Stimulated activated naive B cell treated with anti-CD40 and anti-IgM and Interleukin-4, amounts not matched to agents 10 μg/mL and 1 μg/mL and 100 μg/mL, for 72 hours (primary cell): ENCODE data around the gene PAPPA.

ENCODE experiments used
- ATAC-seq, 2 donors: fragments of 150-1000 bp; cut with Tn5 transposase; replicated peaks; 2 replicates each; pipeline ENCODE4 v1.10.0; 2021; ENCODE audit warnings: moderate library complexity in 1 of 2
- DNase-seq: peaks from one replicate; pipeline ENCODE4 v3.0.0; 2021
- H3K27ac Mint-ChIP-seq: one replicate; pipeline ENCODE4 v1.8.0; 2022; ENCODE audit warnings: mild to moderate bottlenecking, mixed read lengths
- H3K27me3 Mint-ChIP-seq, 2 donors: one replicate each; pipeline ENCODE4 v1.8.0; 2022; ENCODE audit warnings: mixed read lengths in 2 of 2
- H3K36me3 Mint-ChIP-seq, 2 donors: one replicate each; pipeline ENCODE4 v1.8.0; 2022; ENCODE audit warnings: mixed read lengths in 2 of 2, mild to moderate bottlenecking in 1 of 2
- H3K4me1 Mint-ChIP-seq, 2 donors: one replicate each; pipeline ENCODE4 v1.8.0; 2022; ENCODE audit warnings: mixed read lengths in 2 of 2, mild to moderate bottlenecking in 1 of 2
- H3K4me3 Mint-ChIP-seq, 2 donors: one replicate each; pipeline ENCODE4 v1.8.0; 2022; ENCODE audit warnings: mild to moderate bottlenecking in 2 of 2, mixed read lengths in 2 of 2, moderate library complexity in 1 of 2
- H3K9me3 Mint-ChIP-seq, 2 donors: one replicate each; pipeline ENCODE4 v1.8.0; 2022; ENCODE audit warnings: mixed read lengths in 2 of 2, mild to moderate bottlenecking in 1 of 2

Gene PAPPA

DNA sequence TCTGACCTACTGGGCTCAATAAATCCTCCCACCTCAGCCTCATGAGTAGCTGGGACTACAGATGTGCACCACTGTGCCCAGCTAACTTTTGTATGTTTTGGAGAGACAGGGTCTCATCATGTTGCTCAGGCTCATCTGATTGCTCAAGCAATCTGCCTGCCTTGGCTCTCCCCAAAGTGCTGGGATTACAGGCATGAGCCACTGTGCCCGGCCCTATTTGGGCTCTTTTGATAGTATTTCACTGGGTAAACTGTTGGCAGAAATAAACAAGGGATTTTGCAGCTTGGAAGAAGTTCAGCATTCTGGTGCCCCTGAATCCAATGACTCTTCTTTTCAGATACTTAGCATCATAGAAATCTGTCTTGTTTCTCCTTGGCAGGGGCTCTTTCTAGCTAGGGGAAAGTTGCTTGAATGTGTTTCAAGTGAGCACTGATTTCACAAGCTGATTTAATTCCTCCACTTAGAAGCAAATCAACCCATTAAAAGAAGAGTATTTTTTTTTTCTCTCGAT is 146.8 kb downstream of the PAPPA start:
- ATAC-seq (no peak), DNase-seq (no peak)
- no peaks in the 10 kb centered on the region for H3K4me1 Mint-ChIP-seq
- H3K27me3 Mint-ChIP-seq = no peaks in the 10 kb centered on the region
- no peaks in the 10 kb centered on the region for H3K36me3 Mint-ChIP-seq
- no peak overlapping the region for H3K27ac Mint-ChIP-seq
- H3K9me3 Mint-ChIP-seq = peaks cover 0 to 3% of the 10 kb centered on the region in 2 donors
- H3K4me3 Mint-ChIP-seq = no peak overlapping the region

DNA sequence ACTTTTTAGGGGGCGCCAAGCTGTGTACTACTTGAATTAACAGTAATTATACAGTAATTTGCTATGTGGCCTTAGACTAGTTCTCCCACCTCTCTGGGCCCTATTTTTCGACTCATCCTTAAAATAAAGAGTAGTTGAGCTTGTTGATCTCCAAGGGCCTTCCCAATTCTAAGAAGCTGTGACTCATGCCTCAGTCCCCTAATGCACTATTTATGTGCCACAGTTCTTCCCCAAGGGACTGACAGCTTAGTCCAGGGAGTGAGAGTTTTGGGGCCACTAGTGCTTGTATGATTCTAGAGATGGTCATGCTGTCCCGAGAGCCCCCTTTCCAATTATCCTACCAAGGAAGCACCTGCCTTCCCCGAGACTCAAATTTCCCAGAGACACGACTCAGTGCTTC is 149.7 kb downstream of the PAPPA start:
- Mint-ChIP-seq H3K4me1 (no peaks in the 10 kb centered on the region), H3K9me3 (peaks cover 0 to 3% of the 10 kb centered on the region in 2 donors), H3K27me3 (no peaks in the 10 kb centered on the region), H3K36me3 (no peaks in the 10 kb centered on the region), H3K4me3 (no peak overlapping the region), H3K27ac (no peak overlapping the region)
- ATAC-seq (no peak), DNase-seq (no peak)

DNA sequence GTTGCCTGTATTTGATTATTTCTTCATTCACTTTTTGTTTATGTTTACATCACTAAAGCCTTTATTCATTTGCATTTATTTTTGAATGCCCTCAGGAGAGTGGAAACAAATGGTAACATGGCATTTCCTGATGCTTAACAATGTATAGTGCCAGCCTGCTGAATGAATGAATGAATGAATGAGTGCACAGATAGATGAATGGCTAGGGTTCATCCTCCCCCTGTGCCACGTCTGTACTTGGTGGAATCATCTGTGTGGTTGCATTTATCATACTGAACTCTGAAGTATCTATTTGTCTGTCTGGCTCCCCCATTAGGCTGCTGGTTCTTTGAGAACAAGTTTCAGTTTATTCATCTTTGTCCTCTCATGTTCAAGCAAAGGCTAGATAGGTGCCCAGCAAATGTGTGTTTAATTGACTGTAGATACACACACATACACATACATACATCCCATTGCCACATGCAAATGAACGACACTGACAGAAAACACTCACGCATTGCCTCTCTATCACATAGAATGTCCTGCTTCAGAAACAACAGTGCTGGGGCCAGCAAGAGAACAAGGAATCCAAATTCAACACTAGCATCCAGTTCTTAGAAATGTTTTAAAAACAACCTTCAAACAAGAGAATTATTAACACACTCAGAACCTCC is 150.4 kb downstream of the PAPPA start:
- H3K4me3 Mint-ChIP-seq = no peak overlapping the region
- DNase-seq (no peak), ATAC-seq (no peak)
- no peaks in the 10 kb centered on the region for H3K4me1 Mint-ChIP-seq
- H3K9me3 Mint-ChIP-seq = peaks cover 0 to 3% of the 10 kb centered on the region in 2 donors
- no peaks in the 10 kb centered on the region for H3K36me3 Mint-ChIP-seq
- H3K27me3 Mint-ChIP-seq = no peaks in the 10 kb centered on the region
- H3K27ac Mint-ChIP-seq = no peak overlapping the region

DNA sequence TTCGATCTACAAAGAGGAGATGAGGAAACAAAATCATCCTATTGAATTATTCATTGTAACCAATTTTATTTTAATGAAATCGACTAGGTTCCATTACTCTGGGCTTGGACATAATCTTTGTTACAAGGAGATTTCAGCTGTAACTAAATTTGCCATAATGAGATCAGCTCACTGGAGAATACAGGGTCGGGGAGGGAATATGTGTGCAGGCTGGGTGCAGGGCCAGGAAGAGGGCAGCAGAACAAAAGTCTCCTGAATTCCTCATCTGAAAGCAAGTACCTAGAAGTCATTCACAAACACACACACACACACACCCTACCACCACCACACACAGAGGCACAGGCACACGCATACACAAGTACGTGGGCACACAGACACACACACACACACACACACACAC is 151.2 kb downstream of the PAPPA start:
- H3K9me3 Mint-ChIP-seq = peaks cover 3 to 4% of the 10 kb centered on the region in 2 donors
- no peak for DNase-seq
- H3K4me3 Mint-ChIP-seq = no peak overlapping the region
- H3K36me3 Mint-ChIP-seq = no peaks in the 10 kb centered on the region
- no peaks in the 10 kb centered on the region for H3K27me3 Mint-ChIP-seq
- H3K4me1 Mint-ChIP-seq = no peaks in the 10 kb centered on the region
- H3K27ac Mint-ChIP-seq = no peak overlapping the region
- ATAC-seq = no peak

DNA sequence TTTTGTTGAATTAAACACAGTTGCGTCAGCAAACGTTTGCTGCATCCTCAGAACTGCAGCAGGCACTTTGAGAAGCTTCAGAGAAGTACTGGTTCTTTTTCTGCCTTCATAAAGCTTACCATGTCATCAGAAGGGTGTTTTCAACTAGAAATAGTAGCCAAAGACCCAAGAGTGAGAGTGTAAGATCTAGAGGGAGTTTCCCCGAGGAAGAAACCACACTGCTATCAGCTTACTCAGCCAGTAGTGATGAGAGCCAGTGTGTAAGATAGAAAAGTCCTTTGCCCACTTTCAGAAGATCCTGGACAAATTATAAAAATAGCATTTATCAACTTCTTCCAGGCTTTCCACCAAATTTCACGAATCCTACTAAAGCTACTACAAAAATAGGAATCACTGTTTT is 154.5 kb downstream of the PAPPA start:
- no peak overlapping the region for H3K27ac Mint-ChIP-seq
- no peak overlapping the region for H3K4me3 Mint-ChIP-seq
- no peaks in the 10 kb centered on the region for H3K27me3 Mint-ChIP-seq
- no peaks in the 10 kb centered on the region for H3K36me3 Mint-ChIP-seq
- no peak for DNase-seq
- H3K9me3 Mint-ChIP-seq = peaks cover 3 to 4% of the 10 kb centered on the region in 2 donors
- H3K4me1 Mint-ChIP-seq = no peaks in the 10 kb centered on the region
- no peak for ATAC-seq

DNA sequence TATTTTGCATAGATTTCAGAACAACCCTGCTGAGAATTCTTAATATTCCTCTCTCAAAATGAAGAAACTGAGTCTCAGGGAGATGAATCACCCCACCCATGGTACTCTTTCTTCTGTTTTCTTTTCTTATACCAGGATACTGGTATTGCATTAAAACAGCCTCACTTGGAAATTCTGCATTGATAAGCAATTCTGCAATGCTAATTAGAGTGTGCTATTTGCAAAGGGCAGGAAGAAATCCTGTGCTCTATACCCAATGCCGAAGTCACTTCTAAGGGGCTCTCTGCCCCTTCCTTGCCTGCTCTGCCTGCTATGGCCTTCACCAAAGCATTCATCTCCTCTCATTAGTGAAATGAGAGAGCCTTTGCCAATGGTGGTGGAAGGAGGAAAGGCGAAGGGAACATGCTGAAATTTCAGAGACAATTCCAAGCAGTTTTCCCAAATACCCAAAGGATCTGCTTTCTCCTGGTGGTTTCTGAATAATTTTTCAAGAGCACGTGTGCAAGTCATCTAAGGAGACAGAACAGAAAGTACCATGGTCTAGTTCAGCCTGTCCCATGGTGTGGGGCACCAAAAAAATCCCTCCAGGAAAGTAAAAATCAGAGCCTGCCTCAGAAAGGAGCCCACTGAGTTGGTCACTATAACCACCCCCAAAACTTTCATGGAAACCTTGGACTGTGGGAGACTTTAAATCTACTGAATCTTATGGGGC is 156.5 kb downstream of the PAPPA start:
- H3K9me3 Mint-ChIP-seq = peaks cover 3 to 4% of the 10 kb centered on the region in 2 donors
- H3K4me1 Mint-ChIP-seq = no peaks in the 10 kb centered on the region
- H3K4me3 Mint-ChIP-seq = no peak overlapping the region
- DNase-seq (no peak), ATAC-seq (no peak)
- H3K36me3 Mint-ChIP-seq = no peaks in the 10 kb centered on the region
- no peak overlapping the region for H3K27ac Mint-ChIP-seq
- no peaks in the 10 kb centered on the region for H3K27me3 Mint-ChIP-seq

DNA sequence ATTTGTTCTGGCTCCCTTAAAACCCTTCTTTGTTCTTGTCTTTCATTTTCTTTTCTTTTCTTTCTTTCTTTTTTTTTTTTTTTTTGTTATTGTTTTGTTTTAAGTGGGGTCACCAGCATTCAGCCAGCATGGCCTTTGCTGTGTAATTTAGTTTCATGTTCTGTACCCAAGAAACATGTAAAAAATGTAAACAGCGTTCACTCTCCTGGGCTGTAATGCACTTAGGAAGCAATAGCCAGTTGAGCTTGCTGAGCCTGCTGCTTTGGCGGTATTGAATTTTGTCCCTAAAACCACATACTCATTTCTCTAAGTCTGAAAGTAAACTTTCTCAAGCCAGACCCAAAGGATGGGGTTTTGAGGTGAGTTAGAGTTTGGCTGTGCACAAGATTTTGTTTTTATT is 158.6 kb downstream of the PAPPA start:
- H3K27ac Mint-ChIP-seq = no peak overlapping the region
- H3K4me3 Mint-ChIP-seq = no peak overlapping the region
- H3K36me3 Mint-ChIP-seq = no peaks in the 10 kb centered on the region
- no peaks in the 10 kb centered on the region for H3K27me3 Mint-ChIP-seq
- ATAC-seq (no peak), DNase-seq (no peak)
- peaks cover 1 to 4% of the 10 kb centered on the region in 2 donors for H3K9me3 Mint-ChIP-seq
- H3K4me1 Mint-ChIP-seq = no peaks in the 10 kb centered on the region

DNA sequence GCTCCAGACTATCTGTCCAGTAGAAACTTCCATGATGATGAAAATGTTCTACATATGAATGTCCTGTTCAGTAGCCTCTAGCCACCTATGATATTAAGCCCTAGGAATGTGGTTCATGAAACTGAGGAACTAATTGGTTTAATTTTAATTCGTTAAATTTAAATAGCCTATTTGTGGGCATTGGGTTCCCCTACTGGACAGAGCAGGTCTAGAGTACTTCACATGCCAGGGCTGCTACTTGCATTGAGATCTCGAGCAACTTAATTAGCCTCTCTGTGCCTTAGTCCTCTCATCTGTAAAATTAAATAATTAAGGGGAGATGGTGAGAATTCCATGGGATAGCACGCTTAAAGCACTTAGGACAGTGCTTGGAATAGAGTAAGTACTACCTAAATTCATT is 160.0 kb downstream of the PAPPA start:
- Mint-ChIP-seq H3K27me3 (no peaks in the 10 kb centered on the region), H3K36me3 (no peaks in the 10 kb centered on the region), H3K4me3 (no peak overlapping the region), H3K4me1 (no peaks in the 10 kb centered on the region), H3K27ac (no peak overlapping the region), H3K9me3 (peaks cover 0 to 4% of the 10 kb centered on the region in 2 donors)
- DNase-seq (no peak), ATAC-seq (no peak)

DNA sequence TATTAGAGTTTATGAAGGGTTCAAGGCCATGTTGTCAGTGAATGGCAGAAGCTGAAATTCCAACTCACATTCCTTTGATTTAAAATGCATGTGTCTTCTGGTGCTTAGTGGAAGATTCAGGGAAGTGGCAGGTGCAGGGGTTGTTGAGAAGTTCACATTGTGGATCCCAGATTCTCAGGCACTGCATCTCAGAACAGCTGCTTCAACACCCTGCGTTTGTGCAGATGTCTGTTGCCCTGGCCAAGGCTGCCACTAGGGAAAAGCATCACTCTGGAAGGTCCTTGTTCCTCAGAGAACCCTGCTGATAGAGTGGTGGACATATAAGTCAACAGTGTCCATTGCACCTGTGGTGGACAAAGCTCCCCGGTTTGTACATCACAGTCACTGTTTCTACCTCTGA is 162.7 kb downstream of the PAPPA start:
- no peaks in the 10 kb centered on the region for H3K36me3 Mint-ChIP-seq
- no peak overlapping the region for H3K27ac Mint-ChIP-seq
- H3K9me3 Mint-ChIP-seq = no peaks in the 10 kb centered on the region
- no peaks in the 10 kb centered on the region for H3K4me1 Mint-ChIP-seq
- no peak overlapping the region for H3K4me3 Mint-ChIP-seq
- no peaks in the 10 kb centered on the region for H3K27me3 Mint-ChIP-seq
- DNase-seq (no peak), ATAC-seq (no peak)

DNA sequence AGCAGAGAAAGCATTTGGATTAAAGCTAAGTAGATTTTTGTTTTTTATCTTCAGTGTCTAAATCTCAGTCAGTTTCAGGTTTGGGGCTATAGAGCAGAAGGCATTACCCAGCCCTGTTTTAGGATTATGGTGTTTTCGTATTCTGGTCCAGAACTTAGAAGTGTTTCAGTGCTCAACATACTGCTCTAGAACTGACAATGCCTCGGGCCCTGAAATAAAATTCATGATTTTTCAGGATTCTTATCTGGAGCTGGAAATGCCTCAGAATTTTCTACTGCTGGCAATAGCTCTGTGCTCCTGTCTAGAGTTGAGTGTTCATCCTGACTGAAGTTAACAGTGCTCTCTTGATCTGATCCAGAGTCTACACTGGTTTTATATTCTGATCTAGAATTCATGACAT is 163.9 kb downstream of the PAPPA start:
- DNase-seq (no peak), ATAC-seq (no peak)
- no peaks in the 10 kb centered on the region for H3K4me1 Mint-ChIP-seq
- H3K4me3 Mint-ChIP-seq = no peak overlapping the region
- H3K36me3 Mint-ChIP-seq = no peaks in the 10 kb centered on the region
- H3K9me3 Mint-ChIP-seq = no peaks in the 10 kb centered on the region
- H3K27me3 Mint-ChIP-seq = no peaks in the 10 kb centered on the region
- H3K27ac Mint-ChIP-seq = no peak overlapping the region

DNA sequence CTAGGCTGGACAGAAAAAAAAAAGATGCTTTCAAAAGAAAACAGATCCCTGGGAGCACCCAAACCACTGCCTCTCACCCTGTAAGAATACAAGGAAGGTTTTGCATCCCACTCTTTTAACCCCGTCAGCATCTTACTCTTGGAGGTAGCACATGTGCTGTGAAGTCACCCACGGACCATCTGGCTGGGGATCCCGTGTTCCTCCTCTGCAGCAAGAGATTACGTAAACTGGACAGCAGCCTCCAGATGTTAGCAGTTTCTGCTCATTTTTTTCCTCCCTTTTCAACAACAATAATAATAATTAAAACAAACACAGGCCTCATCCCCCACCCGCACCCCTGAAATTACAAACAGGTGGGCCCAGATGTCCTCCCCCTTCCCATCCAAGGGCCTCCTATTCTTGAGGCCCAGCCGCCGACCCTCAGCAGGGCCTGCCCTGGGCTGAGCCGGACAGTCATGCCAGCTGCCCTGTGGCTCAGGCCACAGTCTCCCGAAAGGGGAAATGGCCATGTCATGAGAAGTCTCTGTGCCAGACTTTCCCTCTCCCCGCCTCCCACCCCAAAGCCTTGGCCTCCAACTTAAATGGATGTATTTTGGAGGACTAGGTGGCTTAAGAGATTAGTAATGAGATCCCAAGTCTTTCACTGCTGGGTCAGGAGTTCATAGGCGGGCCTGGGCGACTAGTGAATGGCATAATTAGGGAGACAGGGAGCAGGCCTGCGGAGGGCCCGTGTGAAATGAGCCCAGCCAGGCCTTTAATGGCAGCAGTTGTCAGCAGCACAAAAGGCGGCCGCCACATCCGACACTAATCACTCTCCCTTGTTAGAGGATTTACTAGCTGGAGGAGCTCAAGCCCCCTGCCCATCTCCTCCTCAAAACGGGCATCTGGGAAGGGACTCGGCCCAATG is 165.1 kb downstream of the PAPPA start:
- no peak for ATAC-seq

DNA sequence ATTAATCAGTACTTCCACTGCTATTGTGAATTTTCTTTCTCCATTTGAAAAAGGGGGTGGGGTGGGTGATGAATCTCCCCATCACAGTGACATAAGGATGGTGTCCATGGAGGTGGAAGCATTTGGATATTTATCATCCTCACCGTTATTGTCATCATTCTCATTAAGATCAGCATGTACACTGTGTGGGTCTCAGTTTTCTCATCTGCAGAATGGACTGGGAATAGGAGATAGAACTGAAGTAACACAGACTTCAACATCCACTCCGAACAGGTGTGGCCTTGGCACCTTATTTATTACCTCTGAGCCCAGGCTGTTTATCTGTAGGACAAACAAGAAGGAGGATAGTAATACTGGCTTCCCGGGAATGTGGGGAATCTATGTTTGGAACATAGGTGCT is 165.9 kb downstream of the PAPPA start:
- no peak for ATAC-seq

More for the DNA sequence above, 165.1 kb downstream of the PAPPA start:
- H3K9me3 Mint-ChIP-seq = no peaks in the 10 kb centered on the region
- H3K27ac Mint-ChIP-seq = no peak overlapping the region
- H3K4me3 Mint-ChIP-seq = no peak overlapping the region
- H3K36me3 Mint-ChIP-seq = no peaks in the 10 kb centered on the region
- DNase-seq = no peak
- H3K27me3 Mint-ChIP-seq = no peaks in the 10 kb centered on the region
- no peaks in the 10 kb centered on the region for H3K4me1 Mint-ChIP-seq

DNA sequence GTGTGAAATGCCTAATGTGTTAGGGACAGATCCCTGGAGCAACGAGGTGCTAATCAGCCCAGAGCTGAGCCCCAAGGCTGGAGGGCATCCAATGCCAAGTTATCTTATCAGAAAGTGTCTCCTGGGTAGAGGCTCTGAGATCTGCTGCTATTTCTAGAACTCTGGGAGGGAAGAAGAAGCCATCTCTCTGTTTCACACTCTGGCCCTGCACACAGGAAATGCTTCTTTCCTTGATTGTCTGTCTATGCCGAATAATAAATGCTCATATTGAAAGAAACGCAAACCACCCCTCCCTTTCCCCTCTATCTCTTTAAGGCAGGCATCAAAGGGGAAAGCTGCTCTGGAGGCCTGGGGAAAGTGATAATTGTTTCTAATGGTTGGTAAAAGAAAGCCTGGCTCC is 166.7 kb downstream of the PAPPA start:
- no peak for ATAC-seq
- H3K36me3 Mint-ChIP-seq = no peaks in the 10 kb centered on the region
- no peaks in the 10 kb centered on the region for H3K4me1 Mint-ChIP-seq

More for the DNA sequence above, 165.9 kb downstream of the PAPPA start:
- no peak for DNase-seq
- no peak overlapping the region for H3K4me3 Mint-ChIP-seq
- no peaks in the 10 kb centered on the region for H3K36me3 Mint-ChIP-seq
- no peaks in the 10 kb centered on the region for H3K27me3 Mint-ChIP-seq
- peaks cover 0 to under 1% of the 10 kb centered on the region in 2 donors for H3K9me3 Mint-ChIP-seq
- no peaks in the 10 kb centered on the region for H3K4me1 Mint-ChIP-seq
- no peak overlapping the region for H3K27ac Mint-ChIP-seq

DNA sequence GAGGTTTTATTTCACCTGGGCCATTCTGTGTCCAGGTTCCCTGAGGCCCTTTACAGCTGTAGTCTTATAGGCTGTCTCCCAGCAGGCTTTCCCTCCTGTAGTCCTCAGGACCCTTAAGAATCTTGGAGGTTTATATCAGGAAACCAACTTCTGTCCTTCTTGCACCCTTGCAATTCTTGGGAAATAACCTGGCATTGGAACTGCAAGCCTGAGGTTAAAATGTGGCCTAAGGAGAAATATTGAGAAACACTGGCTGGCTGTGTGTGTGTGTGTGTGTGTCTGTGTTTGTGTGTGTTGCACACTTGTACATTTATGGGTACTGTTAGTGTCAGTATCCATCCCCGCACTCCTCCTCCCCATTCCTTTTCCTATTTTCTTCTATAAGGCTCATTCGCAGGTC is 168.9 kb downstream of the PAPPA start:
- H3K27ac Mint-ChIP-seq = no peak overlapping the region
- H3K4me1 Mint-ChIP-seq = no peaks in the 10 kb centered on the region
- H3K36me3 Mint-ChIP-seq = no peaks in the 10 kb centered on the region
- peaks cover 0 to 3% of the 10 kb centered on the region in 2 donors for H3K9me3 Mint-ChIP-seq
- no peak for DNase-seq
- H3K27me3 Mint-ChIP-seq = peaks cover 0 to 3% of the 10 kb centered on the region in 2 donors
- no peak overlapping the region for H3K4me3 Mint-ChIP-seq
- ATAC-seq = no peak

More for the DNA sequence above, 166.7 kb downstream of the PAPPA start:
- Mint-ChIP-seq H3K27me3 (no peaks in the 10 kb centered on the region), H3K27ac (no peak overlapping the region), H3K4me3 (no peak overlapping the region), H3K9me3 (peaks cover 0 to 3% of the 10 kb centered on the region in 2 donors)
- no peak for DNase-seq
